Neural progenitor cell (in vitro differentiated cells): ENCODE data around the gene IGFN1.

Source experiments
- EZH2 ChIP-seq: fragments of 200-600 bp; sonication (generic); IDR thresholded peaks from 2 replicates; pipeline ENCODE4 v1.6.1; 2017; ENCODE audit warnings: antibody characterized with exemption, mild to moderate bottlenecking, moderate library complexity
- EZH2phosphoT487 ChIP-seq: fragments of 200-600 bp; sonication (generic); IDR thresholded peaks from 2 replicates; pipeline ENCODE4 v1.6.1; 2017; ENCODE audit warnings: antibody characterized with exemption
- TF ChIP-seq, protein P1 (sequence below): fragments of 200-600 bp; sonication (generic); IDR thresholded peaks from 2 replicates; pipeline ENCODE4 v1.5.1; 2017; ENCODE audit warnings: antibody characterized with exemption, mild to moderate bottlenecking

DNA sequence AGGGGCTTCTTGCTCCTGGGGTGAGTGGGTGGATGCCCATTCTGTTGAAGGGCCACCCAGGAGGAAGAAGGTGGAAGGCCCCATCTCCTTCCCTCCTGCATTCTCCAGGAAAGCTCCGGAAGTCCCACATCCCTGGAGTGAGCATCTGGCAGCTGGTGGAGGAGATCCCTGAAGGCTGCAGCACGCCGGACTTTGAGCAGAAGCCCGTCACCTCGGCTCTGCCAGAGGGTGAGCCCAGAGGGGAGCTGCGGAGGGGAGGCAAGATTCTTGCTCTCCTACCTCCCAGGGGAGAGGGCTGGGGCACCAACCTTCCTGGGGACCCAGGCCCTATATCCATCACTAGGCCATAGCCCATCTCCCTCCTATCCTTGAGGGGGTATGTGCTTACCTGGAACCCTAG is 3.4 kb downstream of the IGFN1 start:
- TF ChIP-seq, protein P1, sequence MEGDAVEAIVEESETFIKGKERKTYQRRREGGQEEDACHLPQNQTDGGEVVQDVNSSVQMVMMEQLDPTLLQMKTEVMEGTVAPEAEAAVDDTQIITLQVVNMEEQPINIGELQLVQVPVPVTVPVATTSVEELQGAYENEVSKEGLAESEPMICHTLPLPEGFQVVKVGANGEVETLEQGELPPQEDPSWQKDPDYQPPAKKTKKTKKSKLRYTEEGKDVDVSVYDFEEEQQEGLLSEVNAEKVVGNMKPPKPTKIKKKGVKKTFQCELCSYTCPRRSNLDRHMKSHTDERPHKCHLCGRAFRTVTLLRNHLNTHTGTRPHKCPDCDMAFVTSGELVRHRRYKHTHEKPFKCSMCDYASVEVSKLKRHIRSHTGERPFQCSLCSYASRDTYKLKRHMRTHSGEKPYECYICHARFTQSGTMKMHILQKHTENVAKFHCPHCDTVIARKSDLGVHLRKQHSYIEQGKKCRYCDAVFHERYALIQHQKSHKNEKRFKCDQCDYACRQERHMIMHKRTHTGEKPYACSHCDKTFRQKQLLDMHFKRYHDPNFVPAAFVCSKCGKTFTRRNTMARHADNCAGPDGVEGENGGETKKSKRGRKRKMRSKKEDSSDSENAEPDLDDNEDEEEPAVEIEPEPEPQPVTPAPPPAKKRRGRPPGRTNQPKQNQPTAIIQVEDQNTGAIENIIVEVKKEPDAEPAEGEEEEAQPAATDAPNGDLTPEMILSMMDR, result no peak
- no peak for TF ChIP-seq EZH2phosphoT487
- no peak for TF ChIP-seq EZH2
